HG02763 (cell line): ENCODE results near the gene HSPB6.
"Not testable (repeated sequence)": the region's sequence is repeated elsewhere in the genome, so short reads cannot be mapped to it uniquely, and the experiment has no call there.

Experiments used
- ATAC-seq: cut with Tn5 transposase; IDR thresholded peaks from one replicate; pipeline ENCODE4 v1.9.1; 2021; ENCODE audit warnings: mild to moderate bottlenecking, moderate library complexity; ENCODE audit not compliant: unreplicated experiment

The HSPB6 gene

DNA sequence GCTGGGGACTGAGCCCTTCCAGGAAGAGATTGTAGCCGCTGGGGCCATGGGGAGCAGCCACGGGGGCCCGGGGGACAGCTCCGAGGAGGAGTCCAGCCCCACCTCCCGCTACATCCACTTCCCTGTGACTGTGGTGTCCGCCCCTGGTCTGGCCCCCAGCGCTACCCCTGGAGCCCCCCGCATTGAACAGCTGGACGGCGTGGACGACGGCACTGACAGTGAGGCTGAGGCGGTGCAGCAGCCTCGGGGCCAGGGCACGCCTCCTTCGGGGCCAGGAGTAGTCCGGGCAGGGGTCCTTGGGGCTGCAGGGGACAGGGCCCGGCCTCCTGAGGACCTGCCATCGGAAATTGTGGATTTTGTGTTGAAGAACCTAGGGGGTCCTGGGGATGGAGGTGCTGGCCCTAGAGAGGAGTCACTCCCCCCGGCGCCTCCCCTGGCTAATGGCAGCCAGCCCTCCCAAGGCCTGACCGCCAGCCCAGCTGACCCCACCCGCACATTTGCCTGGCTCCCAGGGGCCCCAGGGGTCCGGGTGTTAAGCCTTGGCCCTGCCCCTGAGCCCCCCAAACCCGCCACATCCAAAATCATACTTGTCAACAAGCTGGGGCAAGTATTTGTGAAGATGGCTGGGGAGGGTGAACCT lies 24.2 kb downstream of the HSPB6 start:
- no peak for ATAC-seq

DNA sequence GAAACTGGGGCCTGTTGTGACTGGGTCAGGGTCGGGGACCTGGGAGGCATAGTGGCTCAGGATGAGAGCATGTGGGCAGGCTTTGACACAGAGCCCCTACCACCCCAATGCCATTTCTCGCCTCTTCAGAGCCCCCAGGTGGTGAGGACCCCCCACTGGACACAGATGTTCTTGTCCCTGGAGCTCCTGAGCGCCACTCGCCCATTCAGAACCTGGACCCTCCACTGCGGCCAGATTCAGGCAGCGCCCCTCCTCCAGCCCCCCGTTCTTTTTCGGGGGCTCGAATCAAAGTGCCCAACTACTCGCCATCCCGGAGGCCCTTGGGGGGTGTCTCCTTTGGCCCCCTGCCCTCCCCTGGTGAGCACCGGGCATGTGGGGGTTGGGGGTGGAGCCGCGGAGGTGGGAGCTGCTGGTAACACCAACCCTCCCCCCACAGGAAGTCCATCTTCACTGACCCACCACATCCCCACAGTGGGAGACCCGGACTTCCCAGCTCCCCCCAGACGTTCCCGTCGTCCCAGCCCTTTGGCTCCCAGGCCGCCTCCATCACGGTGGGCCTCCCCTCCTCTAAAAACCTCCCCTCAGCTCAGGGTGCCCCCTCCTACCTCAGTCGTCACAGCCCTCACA lies 24.9 kb downstream of the HSPB6 start:
- no peak for ATAC-seq

GRCh38 chr19:35731353-35731752 lies 25.5 kb downstream of the HSPB6 start:
- no peak for ATAC-seq

GRCh38 chr19:35730326-35730725 lies 26.5 kb downstream of the HSPB6 start:
- no peak for ATAC-seq

DNA sequence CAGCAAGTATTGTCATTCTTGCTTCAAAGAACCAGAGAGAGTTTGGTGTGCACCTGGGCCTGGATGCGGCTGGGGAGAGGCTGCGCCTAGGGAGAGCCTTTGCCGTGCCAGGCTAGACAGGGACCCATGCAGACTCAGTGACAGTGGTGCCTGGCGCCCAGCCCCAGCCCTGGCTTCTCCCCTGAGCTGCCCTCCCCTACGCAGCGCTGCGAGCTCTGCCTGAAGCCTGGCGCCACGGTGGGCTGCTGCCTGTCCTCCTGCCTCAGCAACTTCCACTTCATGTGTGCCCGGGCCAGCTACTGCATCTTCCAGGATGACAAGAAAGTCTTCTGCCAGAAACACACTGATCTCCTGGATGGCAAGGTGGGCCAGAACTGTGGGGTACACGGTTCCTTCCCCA lies 27.1 kb downstream of the HSPB6 start:
- ATAC-seq: no peak

DNA sequence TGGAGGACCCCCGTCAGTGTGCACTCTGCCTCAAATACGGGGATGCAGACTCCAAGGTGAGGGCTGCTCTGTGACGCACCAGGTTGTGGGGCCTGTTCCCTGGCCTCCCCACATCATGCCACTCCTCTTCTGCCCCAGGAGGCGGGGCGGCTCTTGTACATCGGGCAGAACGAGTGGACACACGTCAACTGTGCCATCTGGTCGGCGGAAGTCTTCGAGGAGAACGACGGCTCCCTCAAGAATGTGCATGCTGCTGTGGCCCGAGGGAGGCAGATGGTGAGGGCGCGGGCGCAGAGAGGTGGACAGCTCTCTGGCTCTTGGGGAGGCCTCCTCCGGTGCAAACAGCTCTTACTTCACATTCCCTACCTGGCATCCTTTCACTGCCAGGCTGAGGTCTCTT lies 27.8 kb downstream of the HSPB6 start:
- no peak for ATAC-seq

GRCh38 chr19:35727956-35728706 lies 28.7 kb downstream of the HSPB6 start:
- ATAC-seq: no peak

DNA sequence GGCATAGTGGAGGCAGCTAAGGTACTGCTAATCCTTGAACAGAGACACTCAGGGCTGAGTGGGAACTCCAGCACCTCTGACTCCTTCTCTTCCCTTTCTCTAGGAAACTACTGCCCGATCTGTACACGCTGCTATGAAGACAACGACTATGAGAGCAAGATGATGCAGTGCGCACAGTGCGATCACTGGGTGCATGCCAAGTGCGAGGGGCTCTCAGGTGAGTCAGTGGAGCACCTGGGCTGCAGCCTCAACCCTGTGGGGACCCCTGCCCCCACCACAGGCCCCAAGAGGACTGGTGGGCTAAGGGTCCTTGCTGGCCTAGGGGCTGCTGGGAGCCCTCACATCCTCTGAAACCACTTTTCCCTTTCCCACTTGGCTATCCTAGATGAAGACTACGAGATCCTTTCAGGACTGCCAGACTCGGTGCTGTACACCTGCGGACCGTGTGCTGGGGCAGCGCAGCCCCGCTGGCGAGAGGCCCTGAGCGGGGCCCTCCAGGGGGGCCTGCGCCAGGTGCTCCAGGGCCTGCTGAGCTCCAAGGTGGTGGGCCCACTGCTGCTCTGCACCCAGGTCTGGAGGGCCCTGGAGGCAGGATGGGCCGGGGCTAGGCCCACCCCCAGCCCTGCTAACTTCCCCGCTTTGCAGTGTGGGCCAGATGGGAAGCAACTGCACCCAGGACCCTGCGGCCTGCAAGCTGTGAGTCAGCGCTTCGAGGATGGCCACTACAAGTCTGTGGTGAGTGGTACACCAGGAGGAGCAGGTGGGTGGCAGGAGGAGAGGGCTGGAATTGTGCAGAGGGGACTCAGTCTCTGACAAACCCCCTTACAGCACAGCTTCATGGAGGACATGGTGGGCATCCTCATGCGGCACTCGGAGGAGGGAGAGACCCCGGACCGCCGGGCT lies 29.5 kb downstream of the HSPB6 start:
- no peak for ATAC-seq

DNA sequence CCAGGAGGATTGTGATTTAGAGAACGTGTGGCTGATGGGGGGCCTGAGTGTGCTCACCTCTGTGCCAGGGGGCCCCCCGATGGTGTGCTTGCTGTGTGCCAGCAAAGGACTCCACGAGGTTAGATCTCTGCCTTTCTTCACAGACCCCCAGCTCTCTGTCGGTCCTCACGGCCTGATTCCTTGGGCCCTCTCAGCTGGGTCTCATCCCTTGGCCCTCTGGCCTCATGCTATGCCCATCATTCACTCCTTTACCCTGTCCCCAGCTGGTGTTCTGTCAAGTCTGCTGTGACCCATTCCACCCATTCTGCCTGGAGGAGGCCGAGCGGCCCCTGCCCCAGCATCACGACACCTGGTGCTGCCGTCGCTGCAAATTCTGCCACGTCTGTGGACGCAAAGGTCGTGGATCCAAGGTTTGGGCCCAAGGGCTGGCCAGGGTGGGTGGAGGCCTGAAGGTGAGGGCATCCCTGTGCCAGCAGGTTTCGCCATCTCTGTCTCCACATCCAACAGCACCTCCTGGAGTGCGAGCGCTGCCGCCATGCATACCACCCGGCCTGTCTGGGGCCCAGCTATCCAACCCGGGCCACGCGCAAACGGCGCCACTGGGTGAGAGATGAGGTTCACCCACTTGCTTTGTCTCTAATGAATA lies 31.5 kb downstream of the HSPB6 start:
- ATAC-seq: no peak

DNA sequence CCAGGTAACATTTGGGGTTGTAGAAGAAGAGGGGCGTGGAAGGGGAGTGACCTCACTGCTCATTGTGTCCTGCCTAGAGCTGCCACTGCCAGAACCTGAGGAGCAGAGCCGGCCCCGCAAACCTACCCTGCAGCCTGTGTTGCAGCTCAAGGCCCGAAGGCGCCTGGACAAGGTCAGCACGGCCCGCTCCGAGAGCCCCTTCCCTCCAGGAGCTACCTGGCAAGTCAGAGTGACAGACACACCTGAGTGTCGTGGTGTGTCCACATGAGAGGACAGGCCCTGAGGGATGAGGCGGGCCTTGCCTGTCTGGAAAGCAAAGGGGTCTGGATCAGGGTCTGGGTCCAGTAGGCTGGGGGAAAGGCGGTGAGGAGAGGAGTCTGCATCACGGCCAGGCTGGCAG lies 32.3 kb downstream of the HSPB6 start:
- ATAC-seq: no peak

GRCh38 chr19:35724132-35724531 lies 32.7 kb downstream of the HSPB6 start:
- ATAC-seq: not testable (repeated sequence)

- no peak for ATAC-seq
Observed at GRCh38 chr19:35723671-35724070, 33.2 kb downstream of the HSPB6 start.

DNA sequence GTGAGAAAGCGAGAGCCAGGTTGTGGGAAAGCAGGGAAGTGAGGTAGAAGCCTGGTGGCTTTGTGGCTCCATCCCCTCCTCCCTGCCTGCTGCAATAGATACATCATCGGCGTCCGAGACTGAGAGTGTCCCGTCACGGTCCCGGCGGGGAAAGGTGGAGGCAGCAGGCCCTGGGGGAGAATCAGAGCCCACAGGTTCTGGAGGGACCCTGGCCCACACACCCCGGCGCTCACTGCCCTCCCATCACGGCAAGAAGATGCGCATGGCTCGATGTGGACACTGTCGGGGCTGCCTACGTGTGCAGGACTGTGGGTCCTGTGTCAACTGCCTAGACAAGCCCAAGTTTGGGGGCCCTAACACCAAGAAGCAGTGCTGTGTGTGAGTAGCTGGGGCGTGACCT lies 33.9 kb downstream of the HSPB6 start:
- no peak for ATAC-seq

- ATAC-seq: no peak
Observed at GRCh38 chr19:35722461-35722860, 34.4 kb downstream of the HSPB6 start.

DNA sequence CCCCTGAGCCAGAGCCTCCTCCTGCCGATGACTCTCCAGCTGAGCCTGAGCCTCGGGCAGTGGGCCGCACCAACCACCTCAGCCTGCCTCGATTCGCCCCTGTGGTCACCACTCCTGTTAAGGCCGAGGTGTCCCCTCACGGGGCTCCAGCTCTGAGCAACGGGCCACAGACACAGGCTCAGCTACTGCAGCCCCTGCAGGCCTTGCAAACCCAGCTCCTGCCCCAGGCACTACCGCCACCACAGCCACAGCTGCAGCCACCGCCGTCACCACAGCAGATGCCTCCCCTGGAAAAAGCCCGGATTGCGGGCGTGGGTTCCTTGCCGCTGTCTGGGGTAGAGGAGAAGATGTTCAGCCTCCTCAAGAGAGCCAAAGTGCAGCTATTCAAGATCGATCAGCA lies 35.5 kb downstream of the HSPB6 start:
- no peak for ATAC-seq

DNA sequence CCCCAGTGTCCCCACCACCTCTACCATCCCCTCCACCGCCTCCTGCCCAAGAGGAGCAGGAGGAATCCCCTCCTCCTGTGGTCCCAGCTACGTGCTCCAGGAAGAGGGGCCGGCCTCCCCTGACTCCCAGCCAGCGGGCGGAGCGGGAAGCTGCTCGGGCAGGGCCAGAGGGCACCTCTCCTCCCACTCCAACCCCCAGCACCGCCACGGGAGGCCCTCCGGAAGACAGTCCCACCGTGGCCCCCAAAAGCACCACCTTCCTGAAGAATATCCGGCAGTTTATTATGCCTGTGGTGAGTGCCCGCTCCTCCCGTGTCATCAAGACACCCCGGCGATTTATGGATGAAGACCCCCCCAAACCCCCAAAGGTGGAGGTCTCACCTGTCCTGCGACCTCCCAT lies 36.2 kb downstream of the HSPB6 start:
- no peak for ATAC-seq

DNA sequence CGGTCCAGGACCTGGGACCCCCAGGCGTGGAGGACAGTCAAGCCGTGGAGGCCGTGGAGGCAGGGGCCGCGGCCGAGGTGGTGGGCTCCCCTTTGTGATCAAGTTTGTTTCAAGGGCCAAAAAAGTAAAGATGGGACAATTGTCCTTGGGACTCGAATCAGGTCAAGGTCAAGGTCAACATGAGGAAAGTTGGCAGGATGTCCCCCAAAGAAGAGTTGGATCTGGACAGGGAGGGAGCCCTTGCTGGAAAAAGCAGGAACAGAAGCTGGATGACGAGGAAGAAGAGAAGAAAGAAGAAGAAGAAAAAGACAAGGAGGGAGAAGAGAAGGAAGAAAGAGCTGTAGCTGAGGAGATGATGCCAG lies 36.7 kb downstream of the HSPB6 start:
- ATAC-seq: no peak

DNA sequence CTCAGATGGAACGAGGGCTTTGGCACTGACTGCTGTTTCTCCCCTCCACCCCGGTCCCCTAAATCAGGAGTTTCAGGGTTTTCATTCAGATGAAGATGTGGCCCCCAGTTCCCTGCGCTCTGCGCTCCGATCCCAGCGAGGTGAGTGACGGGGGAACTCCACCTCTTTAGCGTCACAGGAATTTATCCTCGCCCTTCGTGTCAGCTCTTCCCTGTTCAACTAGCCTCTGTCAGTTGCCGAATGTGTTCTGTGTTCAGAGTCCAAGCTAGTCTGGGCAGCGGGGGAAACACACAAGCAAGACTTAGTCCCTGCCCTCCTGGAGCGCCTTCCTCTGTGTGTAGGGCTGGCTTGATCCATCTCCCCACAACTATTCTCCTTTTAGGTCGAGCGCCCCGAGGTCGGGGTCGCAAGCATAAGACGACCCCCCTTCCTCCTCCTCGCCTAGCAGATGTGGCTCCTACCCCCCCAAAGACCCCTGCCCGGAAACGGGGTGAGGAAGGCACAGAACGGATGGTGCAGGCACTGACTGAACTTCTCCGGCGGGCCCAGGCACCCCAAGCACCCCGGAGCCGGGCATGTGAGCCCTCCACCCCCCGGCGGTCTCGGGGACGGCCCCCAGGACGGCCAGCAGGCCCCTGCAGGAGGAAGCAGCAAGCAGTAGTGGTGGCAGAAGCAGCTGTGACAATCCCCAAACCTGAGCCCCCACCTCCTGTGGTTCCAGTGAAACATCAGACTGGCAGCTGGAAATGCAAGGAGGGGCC lies 37.2 kb downstream of the HSPB6 start:
- ATAC-seq: no peak

- ATAC-seq: no peak
Observed at GRCh38 chr19:35718345-35719041, 38.3 kb downstream of the HSPB6 start.
